ENCODE measurements around the gene S100A14. TPM values are rescaled to one million over a fixed set of nuclear protein-coding genes. Genes with fewer than 3 reads are reported as not detected.

Gene S100A14
- polyA plus RNA-seq, 1 donor from 2014 or later: not detected

DNA sequence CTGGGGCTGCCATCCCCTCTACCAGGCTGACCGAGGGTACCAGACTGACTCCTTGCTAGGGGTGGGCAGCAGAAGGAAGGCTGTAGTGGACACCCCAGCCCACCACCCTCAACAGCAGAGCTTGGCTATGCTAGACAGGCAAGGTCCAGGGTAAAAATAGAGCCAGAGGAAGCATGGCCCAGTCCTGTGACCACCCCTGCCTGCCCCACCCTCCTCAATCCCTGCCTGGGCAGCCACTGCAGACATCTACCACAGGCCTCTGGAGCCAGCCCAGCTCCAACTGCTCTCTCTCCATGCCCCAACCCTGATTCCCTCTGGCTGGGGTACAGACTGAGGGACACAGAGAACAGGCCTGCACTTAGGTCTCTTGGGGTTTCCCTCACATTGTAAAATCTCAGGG is 13.8 kb upstream of the S100A14 start (continued):
- TF ChIP-seq, protein P1, sequence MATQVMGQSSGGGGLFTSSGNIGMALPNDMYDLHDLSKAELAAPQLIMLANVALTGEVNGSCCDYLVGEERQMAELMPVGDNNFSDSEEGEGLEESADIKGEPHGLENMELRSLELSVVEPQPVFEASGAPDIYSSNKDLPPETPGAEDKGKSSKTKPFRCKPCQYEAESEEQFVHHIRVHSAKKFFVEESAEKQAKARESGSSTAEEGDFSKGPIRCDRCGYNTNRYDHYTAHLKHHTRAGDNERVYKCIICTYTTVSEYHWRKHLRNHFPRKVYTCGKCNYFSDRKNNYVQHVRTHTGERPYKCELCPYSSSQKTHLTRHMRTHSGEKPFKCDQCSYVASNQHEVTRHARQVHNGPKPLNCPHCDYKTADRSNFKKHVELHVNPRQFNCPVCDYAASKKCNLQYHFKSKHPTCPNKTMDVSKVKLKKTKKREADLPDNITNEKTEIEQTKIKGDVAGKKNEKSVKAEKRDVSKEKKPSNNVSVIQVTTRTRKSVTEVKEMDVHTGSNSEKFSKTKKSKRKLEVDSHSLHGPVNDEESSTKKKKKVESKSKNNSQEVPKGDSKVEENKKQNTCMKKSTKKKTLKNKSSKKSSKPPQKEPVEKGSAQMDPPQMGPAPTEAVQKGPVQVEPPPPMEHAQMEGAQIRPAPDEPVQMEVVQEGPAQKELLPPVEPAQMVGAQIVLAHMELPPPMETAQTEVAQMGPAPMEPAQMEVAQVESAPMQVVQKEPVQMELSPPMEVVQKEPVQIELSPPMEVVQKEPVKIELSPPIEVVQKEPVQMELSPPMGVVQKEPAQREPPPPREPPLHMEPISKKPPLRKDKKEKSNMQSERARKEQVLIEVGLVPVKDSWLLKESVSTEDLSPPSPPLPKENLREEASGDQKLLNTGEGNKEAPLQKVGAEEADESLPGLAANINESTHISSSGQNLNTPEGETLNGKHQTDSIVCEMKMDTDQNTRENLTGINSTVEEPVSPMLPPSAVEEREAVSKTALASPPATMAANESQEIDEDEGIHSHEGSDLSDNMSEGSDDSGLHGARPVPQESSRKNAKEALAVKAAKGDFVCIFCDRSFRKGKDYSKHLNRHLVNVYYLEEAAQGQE (IDR thresholded peaks at IDR 0.05; ENCODE audit: borderline replicate concordance): no peak

DNA sequence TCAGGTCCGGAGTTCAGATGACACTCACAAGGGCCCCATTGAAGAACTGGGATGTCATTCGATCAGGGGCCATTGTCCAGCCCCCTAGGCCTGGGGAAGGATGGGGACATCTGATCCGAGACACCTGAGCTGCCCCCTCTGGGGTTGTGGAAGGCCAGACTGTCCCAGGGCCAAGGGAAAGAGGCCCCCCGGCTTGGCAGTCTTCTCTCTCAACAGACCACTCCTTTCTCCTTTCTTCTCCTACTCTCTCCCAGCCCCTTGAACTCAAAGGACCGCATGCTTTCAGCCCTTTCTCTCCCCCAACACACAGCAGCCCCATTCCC is 13.2 kb upstream of the S100A14 start:
- H3K4me3 ChIP-seq (ENCODE audit: low read length): no peak overlapping the region
- H3K79me2 ChIP-seq (replicated peaks; ENCODE audit: insufficient read depth, low read length): peaks cover 3% of the 10 kb centered on the region
- H3K27me3 ChIP-seq (ENCODE audit: insufficient read depth, low read depth, low read length): no peaks in the 10 kb centered on the region
- H3K9me3 ChIP-seq (ENCODE audit: low read length): no peaks in the 10 kb centered on the region
- no peak overlapping the region for H3K27ac ChIP-seq (ENCODE audit: low read length)
- TF ChIP-seq, protein P1 (IDR thresholded peaks at IDR 0.05; ENCODE audit: borderline replicate concordance): no peak
- TF ChIP-seq RAD21 (conservative IDR thresholded peaks at IDR 0.05) (no peak), POLR2AphosphoS5 (IDR thresholded peaks at IDR 0.05) (no peak), EP300 (conservative IDR thresholded peaks at IDR 0.05; ENCODE audit: poor library complexity, severe bottlenecking) (no peak), SMC3 (conservative IDR thresholded peaks at IDR 0.05; ENCODE audit: poor library complexity) (no peak), EZH2 (IDR thresholded peaks at IDR 0.05; ENCODE audit: borderline replicate concordance, insufficient read depth, low read length, poor library complexity, severe bottlenecking) (no peak), MXI1 (conservative IDR thresholded peaks at IDR 0.05; ENCODE audit: poor library complexity, severe bottlenecking) (no peak), TAF1 (IDR thresholded peaks at IDR 0.05; ENCODE audit: low read depth) (no peak)
- TF ChIP-seq, protein P2, sequence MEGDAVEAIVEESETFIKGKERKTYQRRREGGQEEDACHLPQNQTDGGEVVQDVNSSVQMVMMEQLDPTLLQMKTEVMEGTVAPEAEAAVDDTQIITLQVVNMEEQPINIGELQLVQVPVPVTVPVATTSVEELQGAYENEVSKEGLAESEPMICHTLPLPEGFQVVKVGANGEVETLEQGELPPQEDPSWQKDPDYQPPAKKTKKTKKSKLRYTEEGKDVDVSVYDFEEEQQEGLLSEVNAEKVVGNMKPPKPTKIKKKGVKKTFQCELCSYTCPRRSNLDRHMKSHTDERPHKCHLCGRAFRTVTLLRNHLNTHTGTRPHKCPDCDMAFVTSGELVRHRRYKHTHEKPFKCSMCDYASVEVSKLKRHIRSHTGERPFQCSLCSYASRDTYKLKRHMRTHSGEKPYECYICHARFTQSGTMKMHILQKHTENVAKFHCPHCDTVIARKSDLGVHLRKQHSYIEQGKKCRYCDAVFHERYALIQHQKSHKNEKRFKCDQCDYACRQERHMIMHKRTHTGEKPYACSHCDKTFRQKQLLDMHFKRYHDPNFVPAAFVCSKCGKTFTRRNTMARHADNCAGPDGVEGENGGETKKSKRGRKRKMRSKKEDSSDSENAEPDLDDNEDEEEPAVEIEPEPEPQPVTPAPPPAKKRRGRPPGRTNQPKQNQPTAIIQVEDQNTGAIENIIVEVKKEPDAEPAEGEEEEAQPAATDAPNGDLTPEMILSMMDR (IDR thresholded peaks at IDR 0.05; ENCODE audit: poor library complexity, severe bottlenecking): no peak
- no peaks in the 10 kb centered on the region for H3F3A ChIP-seq (ENCODE audit: insufficient read depth, low read length, poor library complexity, severe bottlenecking)
- no peak overlapping the region for H3K9ac ChIP-seq (ENCODE audit: low read length)
- no peak overlapping the region for H3K4me2 ChIP-seq (ENCODE audit: low read length)
- H3K9me2 ChIP-seq (ENCODE audit: insufficient read depth, low read length): no peaks in the 10 kb centered on the region
- no peaks in the 10 kb centered on the region for H4K20me1 ChIP-seq (ENCODE audit: insufficient read depth)
- no peak overlapping the region for H2AFZ ChIP-seq (ENCODE audit: low read depth, low read length)
- H3K36me3 ChIP-seq (ENCODE audit: insufficient read depth, low read length): no peaks in the 10 kb centered on the region
